NCI-H1092 treated with DMSO at 0.1 percent for 48 hours (cell line): ENCODE data around the gene TRIM37.

ENCODE experiments used
- DNase-seq: peaks from one replicate; lab custom pipeline; 2025; lab: John Stamatoyannopoulos, UW

The TRIM37 gene

DNA sequence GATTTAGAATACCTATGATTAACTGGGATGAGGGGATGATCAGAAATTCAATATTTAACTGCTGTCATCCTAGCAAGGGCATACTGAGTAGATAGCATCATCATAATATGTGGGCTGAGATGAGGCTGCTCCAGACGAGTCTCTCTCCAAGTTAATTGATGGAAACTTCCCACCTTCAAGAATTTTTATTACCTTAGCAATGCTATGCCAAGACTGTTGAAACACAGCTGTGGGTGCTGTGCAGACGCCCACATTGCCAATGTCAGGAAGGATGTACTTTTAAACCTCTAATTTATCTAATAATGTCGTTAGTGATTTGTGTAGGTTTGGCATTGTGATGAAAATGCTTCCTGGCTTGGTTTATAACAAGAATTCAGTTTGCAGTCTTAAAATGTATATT is 170.4 kb downstream of the TRIM37 start:
- DNase-seq: no peak

DNA sequence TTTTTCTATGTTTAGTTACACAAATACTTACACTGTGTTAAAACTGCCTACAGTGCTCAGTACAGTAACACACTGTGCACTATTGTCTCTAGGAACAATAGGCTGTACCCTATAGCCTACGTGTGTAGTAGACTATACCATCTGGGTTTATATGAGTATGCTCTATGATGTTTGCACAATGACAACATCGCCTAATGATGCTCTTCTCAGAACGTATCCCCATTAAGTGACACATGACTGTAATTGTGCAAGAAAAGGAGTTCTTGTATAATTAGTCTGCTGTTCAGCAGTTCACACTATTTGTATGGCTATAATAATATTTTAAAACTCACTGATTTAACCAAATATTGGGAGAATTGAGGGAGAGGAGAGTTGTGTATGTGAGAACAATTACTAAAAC is 173.7 kb downstream of the TRIM37 start:
- no peak for DNase-seq
